Gastroesophageal sphincter (tissue), 3 donors: Measurements from ENCODE around the gene ENOSF1.

ENCODE experiments used
- CTCF ChIP-seq, 4 experiments: fragments of 200-600 bp in 2 of 4; fragments of 450-650 bp in 2 of 4; sonication (generic) in 1 of 4; IDR thresholded peaks; one replicate each; pipeline ENCODE4 v1.5.1; 2017 to 2019; ENCODE audit warnings: antibody characterized with exemption in 4 of 4, mild to moderate bottlenecking in 2 of 4, moderate library complexity in 2 of 4
- EP300 ChIP-seq: sonication (generic); formaldehyde crosslinking; IDR thresholded peaks from one replicate; pipeline ENCODE4 v1.6.1; 2017; ENCODE audit warnings: antibody characterized with exemption, mild to moderate bottlenecking
- POLR2A ChIP-seq, 2 donors: fragments of 450-650 bp; IDR thresholded peaks; one replicate each; pipeline ENCODE4 v1.6.1; 2017; ENCODE audit warnings: antibody characterized with exemption in 2 of 2, mild to moderate bottlenecking in 2 of 2, moderate library complexity in 1 of 2

GRCh38 chr18:659597-659996 lies 52.8 kb downstream of the ENOSF1 start:
- TF ChIP-seq POLR2A (IDR thresholded peaks at IDR 0.05) (no peak), CTCF (IDR thresholded peaks at IDR 0.05) (no peak), EP300 (no peak)
